ENCODE results near the gene ALOX5. TPM values are rescaled to one million over a fixed set of nuclear protein-coding genes. Genes with fewer than 3 reads are reported as not detected.
A peak's percentile ranks its signal among the peaks of the same experiment; 100 is the strongest.

ALOX5 gene
- total RNA-seq, 4 donors from 2014 or later, result 14.2 to 48.5 (median 21.2) TPM

DNA sequence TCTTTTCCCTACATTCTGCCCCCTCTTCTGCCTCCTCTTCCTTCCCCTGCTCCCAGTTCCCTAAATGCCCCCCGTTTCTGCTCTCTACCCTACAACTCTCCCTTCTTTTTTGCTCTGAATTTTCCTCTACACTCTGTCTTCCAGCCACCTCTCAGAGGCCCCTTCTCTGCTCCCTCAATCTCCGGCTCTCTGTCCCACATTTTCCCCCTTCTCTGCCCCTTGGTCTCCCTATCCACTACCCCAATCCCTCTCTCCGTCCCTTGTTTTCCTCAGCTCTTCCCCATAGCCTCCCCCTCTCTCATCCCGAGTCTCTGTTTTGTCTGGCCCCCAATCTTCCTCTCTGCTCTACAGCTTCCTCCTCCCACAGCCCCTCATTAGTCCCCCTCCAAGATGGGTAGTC is 3.3 kb downstream of the ALOX5 start:
- DNase-seq (ENCODE audit: extremely low spot score), result no peak
- intact Hi-C loops (cut with DNase I), result no loop called here
- peaks cover 16 to 27% (median 25%) of the 10 kb centered on the region in 4 donors for H3K4me1 ChIP-seq
- WGBS, result 47% methylated on average over 4 of the region's 4 CpGs
- H3K27ac ChIP-seq (replicated peaks in 1 of 4), result no peak overlapping the region
- H3K9me3 ChIP-seq, result no peaks in the 10 kb centered on the region
- H3K4me3 ChIP-seq, result no peak overlapping the region
- H3K27me3 ChIP-seq, result peaks cover 0 to 87% (median 12%) of the 10 kb centered on the region in 4 donors
- TF ChIP-seq POLR2AphosphoS5 (IDR thresholded peaks at IDR 0.05) (no peak), POLR2A (IDR thresholded peaks at IDR 0.05; ENCODE audit: low read depth) (no peak), EP300 (IDR thresholded peaks at IDR 0.05) (no peak)
- TF ChIP-seq, protein P1, sequence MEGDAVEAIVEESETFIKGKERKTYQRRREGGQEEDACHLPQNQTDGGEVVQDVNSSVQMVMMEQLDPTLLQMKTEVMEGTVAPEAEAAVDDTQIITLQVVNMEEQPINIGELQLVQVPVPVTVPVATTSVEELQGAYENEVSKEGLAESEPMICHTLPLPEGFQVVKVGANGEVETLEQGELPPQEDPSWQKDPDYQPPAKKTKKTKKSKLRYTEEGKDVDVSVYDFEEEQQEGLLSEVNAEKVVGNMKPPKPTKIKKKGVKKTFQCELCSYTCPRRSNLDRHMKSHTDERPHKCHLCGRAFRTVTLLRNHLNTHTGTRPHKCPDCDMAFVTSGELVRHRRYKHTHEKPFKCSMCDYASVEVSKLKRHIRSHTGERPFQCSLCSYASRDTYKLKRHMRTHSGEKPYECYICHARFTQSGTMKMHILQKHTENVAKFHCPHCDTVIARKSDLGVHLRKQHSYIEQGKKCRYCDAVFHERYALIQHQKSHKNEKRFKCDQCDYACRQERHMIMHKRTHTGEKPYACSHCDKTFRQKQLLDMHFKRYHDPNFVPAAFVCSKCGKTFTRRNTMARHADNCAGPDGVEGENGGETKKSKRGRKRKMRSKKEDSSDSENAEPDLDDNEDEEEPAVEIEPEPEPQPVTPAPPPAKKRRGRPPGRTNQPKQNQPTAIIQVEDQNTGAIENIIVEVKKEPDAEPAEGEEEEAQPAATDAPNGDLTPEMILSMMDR (IDR thresholded peaks at IDR 0.05), result no peak
- no peaks in the 10 kb centered on the region for H3K36me3 ChIP-seq

DNA sequence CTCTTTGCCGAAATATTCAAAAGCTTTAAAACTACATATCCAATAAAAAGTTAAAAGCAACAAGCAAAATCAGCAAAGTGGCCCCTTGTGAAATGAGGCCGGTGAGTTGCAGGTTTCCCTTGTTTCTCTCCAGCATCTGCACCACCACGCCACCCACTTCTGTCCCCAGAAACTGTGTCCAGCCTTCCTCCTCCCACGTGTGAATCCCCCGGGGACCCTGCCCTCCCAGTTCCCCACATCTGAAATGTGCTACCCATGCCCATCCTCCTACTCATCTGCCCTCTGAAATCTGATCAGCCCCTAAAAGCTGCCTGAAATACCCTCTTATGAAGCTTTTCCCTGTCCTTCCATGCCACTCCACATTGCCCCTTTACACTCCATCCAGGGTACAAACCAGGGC is 3.8 kb downstream of the ALOX5 start:
- Histone ChIP-seq H3K27me3 (peaks cover 0 to 92% (median 12%) of the 10 kb centered on the region in 4 donors), H3K4me1 (peaks cover 16 to 27% (median 23%) of the 10 kb centered on the region in 4 donors), H3K27ac (replicated peaks in 1 of 4) (no peak overlapping the region), H3K4me3 (no peak overlapping the region), H3K36me3 (no peaks in the 10 kb centered on the region), H3K9me3 (no peaks in the 10 kb centered on the region)
- WGBS, result 65% methylated on average over 5 of the region's 5 CpGs
- TF ChIP-seq EP300 (IDR thresholded peaks at IDR 0.05), result no peak
- TF ChIP-seq, protein P1 (IDR thresholded peaks at IDR 0.05), result no peak
- TF ChIP-seq POLR2A (IDR thresholded peaks at IDR 0.05; ENCODE audit: low read depth), result no peak
- no peak for TF ChIP-seq POLR2AphosphoS5 (IDR thresholded peaks at IDR 0.05)
- no peak for DNase-seq (ENCODE audit: extremely low spot score)
- intact Hi-C loops (cut with DNase I), result no loop called here

DNA sequence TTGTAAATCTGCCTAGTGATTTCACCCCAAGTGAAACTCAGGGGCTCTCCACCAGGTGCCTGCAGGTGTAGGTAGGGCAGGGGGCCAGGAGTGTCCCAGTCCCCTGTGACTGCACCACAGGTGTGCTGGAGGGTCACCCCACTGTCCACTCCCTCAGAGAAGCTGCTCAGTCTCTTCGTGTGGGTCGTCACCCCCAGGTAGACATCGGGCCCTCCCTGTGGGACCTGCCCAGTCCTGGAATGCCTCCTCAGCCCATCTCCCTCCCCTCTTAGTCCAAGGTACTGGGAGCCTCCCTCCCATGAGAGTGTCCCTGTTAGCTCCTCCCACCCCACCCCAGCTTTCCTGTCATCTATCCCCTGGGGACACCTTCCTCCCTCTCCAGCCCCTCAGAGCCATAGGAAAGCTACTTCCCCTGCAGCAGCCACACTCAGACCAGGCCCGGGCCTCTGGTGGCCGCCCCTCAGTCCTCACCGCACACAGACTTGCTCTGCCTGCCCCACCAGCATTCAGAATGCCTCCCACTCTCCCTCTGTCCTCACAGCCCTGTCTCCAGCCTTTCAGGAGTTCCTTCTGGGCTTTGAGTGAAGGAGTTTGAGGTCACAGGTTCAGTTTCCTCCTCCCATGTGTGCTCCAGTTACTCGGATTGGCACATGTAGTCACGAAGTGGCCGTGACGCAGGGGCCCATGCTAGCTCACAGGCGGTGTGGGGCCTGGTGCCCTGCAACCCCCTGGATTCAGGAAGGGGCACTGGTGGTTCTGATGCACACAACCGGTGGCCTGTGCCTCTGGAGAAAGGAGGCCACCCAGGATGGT is 5.1 kb downstream of the ALOX5 start:
- intact Hi-C loops (cut with DNase I), result no loop called here
- TF ChIP-seq, protein P1 (IDR thresholded peaks at IDR 0.05), result no peak
- TF ChIP-seq POLR2A (IDR thresholded peaks at IDR 0.05; ENCODE audit: low read depth) (no peak), EP300 (IDR thresholded peaks at IDR 0.05) (no peak), POLR2AphosphoS5 (IDR thresholded peaks at IDR 0.05) (no peak)
- Histone ChIP-seq H3K36me3 (no peaks in the 10 kb centered on the region), H3K4me1 (peaks cover 7 to 14% (median 11%) of the 10 kb centered on the region in 4 donors), H3K27ac (replicated peaks in 1 of 4) (peak overlapping the region in 1 of 4 donors; percentile 20), H3K27me3 (peaks cover 0 to 81% (median 9%) of the 10 kb centered on the region in 4 donors), H3K4me3 (no peak overlapping the region), H3K9me3 (no peaks in the 10 kb centered on the region)
- 85% methylated on average over 12 of the region's 12 CpGs for WGBS
- DNase-seq (ENCODE audit: extremely low spot score), result no peak

DNA sequence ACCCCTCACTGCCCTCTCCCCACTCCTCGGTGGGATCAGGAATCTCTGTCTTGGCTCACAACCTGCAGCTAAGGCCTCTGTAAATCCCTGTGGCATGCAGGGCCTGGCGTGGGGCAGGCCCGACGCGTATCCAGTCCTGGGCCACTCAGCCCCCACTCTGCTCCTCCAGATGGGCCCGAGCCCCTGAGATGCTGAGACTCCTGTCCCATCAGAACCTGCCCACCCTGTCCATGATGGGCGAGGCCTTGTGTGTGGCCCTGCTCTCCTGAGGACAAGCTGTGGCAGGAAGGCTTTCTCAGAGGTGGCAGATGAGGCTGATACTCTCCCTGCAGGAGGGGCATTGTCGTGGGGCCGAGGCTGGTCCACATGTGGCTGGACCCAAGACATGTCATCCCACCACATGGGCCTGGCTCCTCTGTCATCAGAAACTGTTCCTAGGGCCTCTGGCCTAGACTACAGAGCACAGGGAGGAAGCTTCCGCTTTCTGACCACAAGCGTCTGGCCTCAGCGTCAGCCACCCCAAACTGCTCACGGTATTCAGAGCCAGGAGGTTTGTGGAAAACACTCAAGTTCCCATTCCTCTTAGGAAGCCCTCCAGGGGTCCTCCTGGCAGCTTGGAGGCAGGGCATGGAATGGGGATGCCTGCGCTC is 6.0 kb downstream of the ALOX5 start:
- H3K36me3 ChIP-seq, result no peaks in the 10 kb centered on the region
- H3K9me3 ChIP-seq, result no peaks in the 10 kb centered on the region
- peaks cover 0 to 73% (median 4%) of the 10 kb centered on the region in 4 donors for H3K27me3 ChIP-seq
- H3K27ac ChIP-seq (replicated peaks in 1 of 4), result peak overlapping the region in 3 of 4 donors; percentile 27 to 36 (median 29)
- WGBS, result 100% methylated on average over 2 of the region's 14 CpGs
- TF ChIP-seq, protein P1 (IDR thresholded peaks at IDR 0.05), result no peak
- TF ChIP-seq EP300 (IDR thresholded peaks at IDR 0.05) (no peak), POLR2A (IDR thresholded peaks at IDR 0.05; ENCODE audit: low read depth) (no peak), POLR2AphosphoS5 (IDR thresholded peaks at IDR 0.05) (no peak)
- no peak for DNase-seq (ENCODE audit: extremely low spot score)
- no peak overlapping the region for H3K4me3 ChIP-seq
- intact Hi-C loops (cut with DNase I), result no loop called here
- peaks cover 0 to 5% (median 2%) of the 10 kb centered on the region in 4 donors for H3K4me1 ChIP-seq
